A673 (cell line): ENCODE results near the gene RILP.

Experiments used
- CTCF ChIP-seq: fragments of 300-800, 200-600 bp; sonication (generic); conservative IDR thresholded peaks from 2 replicates; pipeline ENCODE4 v1.5.1; 2017; ENCODE audit warnings: low read depth, mild to moderate bottlenecking, antibody characterized with exemption, low read length, moderate library complexity, mixed read lengths
- EZH2 ChIP-seq: fragments of 200-600 bp; sonication (generic); IDR thresholded peaks from 2 replicates; pipeline ENCODE4 v1.6.1; 2017; ENCODE audit warnings: borderline replicate concordance, low read depth, mild to moderate bottlenecking, mixed read lengths, antibody characterized with exemption, low read length; ENCODE audit not compliant: poor library complexity, severe bottlenecking

GRCh38 chr17:1616101-1616500 lies 33.6 kb downstream of the RILP start:
- TF ChIP-seq CTCF: no peak
- no peak for TF ChIP-seq EZH2
